ENCODE results near the gene CARMIL3.

CARMIL3 gene

DNA sequence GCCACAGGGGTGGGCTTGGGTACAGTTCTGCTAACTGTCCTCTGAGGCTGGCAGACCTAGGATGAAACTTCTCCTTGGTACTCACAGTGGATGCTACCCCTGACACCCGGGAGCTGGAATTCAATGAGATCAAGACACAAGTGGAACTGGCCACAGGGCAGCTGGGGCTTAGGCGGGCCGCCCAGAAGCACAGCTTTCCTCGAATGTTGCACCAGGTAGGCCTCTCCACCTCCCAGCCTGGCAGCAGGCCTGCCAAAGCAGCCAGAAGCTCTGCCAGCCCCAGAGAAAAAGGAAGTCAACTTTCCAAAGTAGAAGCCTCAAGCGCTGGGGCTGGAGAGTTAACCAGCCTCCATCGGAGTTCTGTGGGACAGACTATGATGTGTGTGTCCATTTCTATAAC is 65.4 kb downstream of the CARMIL3 start:
- no peak for DNase-seq
